B cell (primary cell): ENCODE data around the gene LRP6. TPM values are rescaled to one million over a fixed set of nuclear protein-coding genes. Genes with fewer than 3 reads are reported as not detected.

Source experiments
- ATAC-seq: fragments of 200-7000 bp; cut with Tn5 transposase; one replicate; pipeline ENCODE4 v1.10.0; 2021; ENCODE audit warnings: low read depth, mild to moderate bottlenecking, moderate number of reproducible peaks, moderate library complexity
- CTCF ChIA-PET: fragments of 350-600 bp; sonication (Branson Sonifier 250); formaldehyde crosslinking; loops from one replicate; lab custom pipeline; 2021; ENCODE audit warnings: antibody characterized with exemption, inconsistent platforms; lab: Charles Lee
- POLR2A ChIA-PET: fragments of 350-600 bp; sonication (Branson Sonifier 250); formaldehyde crosslinking; loops from one replicate; lab custom pipeline; 2021; ENCODE audit warnings: antibody characterized with exemption; lab: Charles Lee
- DNase-seq: peaks from one replicate; pipeline ENCODE4 v3.0.0; 2013
- H2AFZ ChIP-seq: 2 replicates; pipeline ENCODE4 v1.6.1; 2012; ENCODE audit warnings: mild to moderate bottlenecking, low read depth, low read length; ENCODE audit not compliant: insufficient read depth, poor library complexity, severe bottlenecking
- H3K27ac ChIP-seq, 2 donors: 1 replicate in 1 of 2; 2 replicates in 1 of 2; pipeline ENCODE4 v1.5.1; 2012 to 2013; ENCODE audit warnings: low read length in 2 of 2, mild to moderate bottlenecking in 2 of 2, moderate library complexity in 1 of 2
- H3K27me3 ChIP-seq, 4 experiments: fragments of 200-600 bp in 1 of 4; sonication (generic) in 1 of 4; replicated peaks in 1 of 4; 1 replicate in 2 of 4; 2 replicates in 2 of 4; pipeline versions ENCODE4 v1.6.1 to v1.7.0; 2013 to 2016; ENCODE audit warnings: low read length in 3 of 4, mild to moderate bottlenecking in 2 of 4, mixed read lengths in 1 of 4, moderate library complexity in 1 of 4; ENCODE audit not compliant: insufficient read depth in 4 of 4, control insufficient read depth in 3 of 4; ENCODE audit errors: control extremely low read depth in 1 of 4
- H3K36me3 ChIP-seq, 2 experiments: replicated peaks in 1 of 2; 1 replicate in 1 of 2; 2 replicates in 1 of 2; pipeline versions ENCODE4 v1.6.1 to v1.7.1; 2013; ENCODE audit warnings: low read length in 1 of 2; ENCODE audit not compliant: insufficient read depth in 2 of 2, control insufficient read depth in 1 of 2; ENCODE audit errors: control extremely low read depth in 1 of 2, extremely low read depth in 1 of 2
- H3K4me1 ChIP-seq, 2 donors: fragments of 200-600 bp in 1 of 2; sonication (generic) in 1 of 2; 1 replicate in 1 of 2; 2 replicates in 1 of 2; pipeline versions ENCODE4 v1.5.1 to v1.6.1; 2013 to 2017; ENCODE audit warnings: low read length in 2 of 2; ENCODE audit not compliant: control insufficient read depth in 2 of 2, insufficient read depth in 2 of 2
- H3K4me2 ChIP-seq: replicated peaks from 2 replicates; pipeline ENCODE3; 2012; ENCODE audit warnings: mild to moderate bottlenecking, low read depth, low read length; ENCODE audit not compliant: poor library complexity, severe bottlenecking
- H3K4me3 ChIP-seq, 5 experiments: fragments of 200-600 bp in 1 of 5; sonication (generic) in 1 of 5; 1 replicate in 3 of 5; 2 replicates in 2 of 5; pipeline versions ENCODE4 v1.5.1 to v1.7.0; 2011 to 2016; ENCODE audit warnings: low read length in 4 of 5, mild to moderate bottlenecking in 4 of 5, low read depth in 2 of 5, control low read depth in 1 of 5, moderate library complexity in 1 of 5; ENCODE audit not compliant: insufficient read depth in 1 of 5; ENCODE audit errors: control extremely low read depth in 1 of 5, extremely low read depth in 1 of 5
- H3K79me2 ChIP-seq: fragments of 200-600 bp; sonication (generic); one replicate; pipeline ENCODE4 v1.6.0; 2016; ENCODE audit warnings: low read length; ENCODE audit not compliant: control insufficient read depth, insufficient read depth
- H3K9ac ChIP-seq: fragments of 200-600 bp; sonication (generic); 2 replicates; pipeline ENCODE4 v1.6.1; 2017; ENCODE audit warnings: mild to moderate bottlenecking, low read length, moderate library complexity
- H3K9me3 ChIP-seq, 3 donors: one replicate each; pipeline versions ENCODE4 v1.6.1 to v1.7.1; 2013; ENCODE audit warnings: low read length in 2 of 3; ENCODE audit not compliant: control insufficient read depth in 2 of 3, insufficient read depth in 1 of 3; ENCODE audit errors: control extremely low read depth in 1 of 3
- H4K20me1 ChIP-seq: 2 replicates; pipeline ENCODE4 v1.6.0; 2012; ENCODE audit warnings: mild to moderate bottlenecking, low read length; ENCODE audit not compliant: insufficient read depth, control insufficient read depth, poor library complexity, severe bottlenecking
- H3K27ac Mint-ChIP-seq: one replicate; pipeline ENCODE4 v1.8.0; 2021; ENCODE audit warnings: mixed read lengths
- H3K27me3 Mint-ChIP-seq: one replicate; pipeline ENCODE4 v1.8.0; 2021; ENCODE audit warnings: mixed read lengths
- H3K4me1 Mint-ChIP-seq: one replicate; pipeline ENCODE4 v1.8.0; 2021; ENCODE audit warnings: mixed read lengths
- H3K4me3 Mint-ChIP-seq: one replicate; pipeline ENCODE4 v1.8.0; 2021; ENCODE audit warnings: mixed read lengths
- H3K9me3 Mint-ChIP-seq: one replicate; pipeline ENCODE4 v1.8.0; 2022; ENCODE audit warnings: mixed read lengths; ENCODE audit not compliant: insufficient read depth
- EZH2 ChIP-seq: IDR thresholded peaks from 2 replicates; pipeline ENCODE4 v1.6.1; 2012; ENCODE audit warnings: borderline replicate concordance, low read depth, mild to moderate bottlenecking, moderate library complexity, low read length; ENCODE audit not compliant: insufficient read depth, poor library complexity, severe bottlenecking
- WGBS: methylation state at CpG from one replicate; pipeline ENCODE4 v1.1.5; 2013; ENCODE audit warnings: missing lambda C conversion rate; ENCODE audit not compliant: insufficient coverage; 5-methylcytosine and 5-hydroxymethylcytosine counted together
- intact Hi-C: fragments of 100-400 bp; cut with micrococcal nuclease; formaldehyde crosslinking; loops from one replicate; pipeline ENCODE4 v1.10.0; 2022
- polyA plus RNA-seq: library from polyadenylated mRNA; depleted of rRNA; stranded (reverse); fragments of >200 nt; gene quantifications from 2 replicates; pipeline ENCODE4 v1.2.3, GENCODE V29; 2012
- total RNA-seq, 2 donors: library from RNA; stranded (reverse); fragments of 120-200 nt in 1 of 2; gene quantifications; 1 replicate in 1 of 2; 2 replicates in 1 of 2; pipeline versions ENCODE4 v1.2.3 to v1.2.4, GENCODE V29; 2013 to 2022
- TF ChIP-seq, protein P1 (sequence below): fragments of 200-600 bp; IDR thresholded peaks from one replicate; pipeline ENCODE4 v1.8.0; 2022; ENCODE audit warnings: antibody characterized with exemption, mild to moderate bottlenecking

Gene LRP6
- total and polyA plus RNA-seq, 2 donors (not counting 1 experiment from before 2014, with no cell fraction given) = 0.34 to 2.8 TPM

GRCh38 chr12:12286441-12286840 is 19.6 kb upstream of the LRP6 start:
- Mint-ChIP-seq H3K27me3 (peaks cover 21% of the 10 kb centered on the region), H3K27ac (no peak overlapping the region), H3K4me3 (no peak overlapping the region), H3K9me3 (no peaks in the 10 kb centered on the region), H3K4me1 (no peaks in the 10 kb centered on the region)
- no peak overlapping the region for H3K4me2 ChIP-seq
- ATAC-seq (no peak), DNase-seq (no peak)
- TF ChIP-seq, protein P1, sequence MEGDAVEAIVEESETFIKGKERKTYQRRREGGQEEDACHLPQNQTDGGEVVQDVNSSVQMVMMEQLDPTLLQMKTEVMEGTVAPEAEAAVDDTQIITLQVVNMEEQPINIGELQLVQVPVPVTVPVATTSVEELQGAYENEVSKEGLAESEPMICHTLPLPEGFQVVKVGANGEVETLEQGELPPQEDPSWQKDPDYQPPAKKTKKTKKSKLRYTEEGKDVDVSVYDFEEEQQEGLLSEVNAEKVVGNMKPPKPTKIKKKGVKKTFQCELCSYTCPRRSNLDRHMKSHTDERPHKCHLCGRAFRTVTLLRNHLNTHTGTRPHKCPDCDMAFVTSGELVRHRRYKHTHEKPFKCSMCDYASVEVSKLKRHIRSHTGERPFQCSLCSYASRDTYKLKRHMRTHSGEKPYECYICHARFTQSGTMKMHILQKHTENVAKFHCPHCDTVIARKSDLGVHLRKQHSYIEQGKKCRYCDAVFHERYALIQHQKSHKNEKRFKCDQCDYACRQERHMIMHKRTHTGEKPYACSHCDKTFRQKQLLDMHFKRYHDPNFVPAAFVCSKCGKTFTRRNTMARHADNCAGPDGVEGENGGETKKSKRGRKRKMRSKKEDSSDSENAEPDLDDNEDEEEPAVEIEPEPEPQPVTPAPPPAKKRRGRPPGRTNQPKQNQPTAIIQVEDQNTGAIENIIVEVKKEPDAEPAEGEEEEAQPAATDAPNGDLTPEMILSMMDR = no peak
- no peak for TF ChIP-seq EZH2
- H3K27ac ChIP-seq = no peak overlapping the region
- no peaks in the 10 kb centered on the region for H3K36me3 ChIP-seq
- no peak overlapping the region for H3K9ac ChIP-seq
- POLR2A ChIA-PET = no interaction called here
- 80% methylated on average over 1 of the region's 5 CpGs for WGBS
- no peaks in the 10 kb centered on the region for H4K20me1 ChIP-seq
- H3K4me1 ChIP-seq = no peaks in the 10 kb centered on the region
- CTCF ChIA-PET = no interaction called here
- no peaks in the 10 kb centered on the region for H3K9me3 ChIP-seq
- intact Hi-C loops = no loop called here
- no peaks in the 10 kb centered on the region for H3K79me2 ChIP-seq
- H3K4me3 ChIP-seq = no peak overlapping the region
- peaks cover 0 to 3% (median 1%) of the 10 kb centered on the region in 4 experiments for H3K27me3 ChIP-seq
- no peak overlapping the region for H2AFZ ChIP-seq

DNA sequence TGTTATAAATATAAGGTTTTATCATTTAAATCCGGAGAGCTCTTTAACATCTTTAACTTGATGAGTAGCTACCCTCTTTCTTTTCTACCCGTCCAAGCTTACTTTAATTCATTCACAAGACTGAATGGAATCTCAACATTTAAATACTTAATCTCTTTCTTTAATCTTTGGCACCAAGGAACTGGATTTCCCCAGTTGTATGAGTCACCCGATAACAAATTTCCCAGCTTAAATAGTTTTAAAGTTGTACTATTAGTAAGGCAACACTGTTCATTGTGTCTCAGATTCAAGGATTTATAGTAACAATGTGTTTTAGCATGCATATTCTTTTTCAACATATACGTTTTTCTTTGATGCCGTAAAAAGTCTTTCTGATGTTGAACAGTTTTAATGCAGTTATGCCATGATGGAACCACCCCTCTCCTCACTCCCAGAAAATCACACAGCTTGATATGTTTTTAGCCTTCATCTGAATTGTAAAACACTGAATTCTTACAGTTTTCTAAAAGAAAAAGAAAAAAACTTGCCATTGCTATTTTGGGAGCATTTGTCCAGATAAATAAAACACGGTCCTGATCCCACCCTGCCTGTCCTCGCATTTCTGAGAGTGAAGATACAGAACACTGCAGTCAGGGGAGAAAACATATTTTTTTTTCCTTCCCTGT is 16.0 kb upstream of the LRP6 start:
- Histone ChIP-seq H3K27me3 (peaks cover 0 to 3% (median 1%) of the 10 kb centered on the region in 4 experiments), H3K9ac (no peak overlapping the region), H3K27ac (no peak overlapping the region), H3K4me3 (no peak overlapping the region), H3K9me3 (no peaks in the 10 kb centered on the region), H3K79me2 (no peaks in the 10 kb centered on the region), H4K20me1 (no peaks in the 10 kb centered on the region), H3K4me2 (no peak overlapping the region), H2AFZ (no peak overlapping the region), H3K4me1 (no peaks in the 10 kb centered on the region), H3K36me3 (no peaks in the 10 kb centered on the region)
- Mint-ChIP-seq H3K9me3 (no peaks in the 10 kb centered on the region), H3K4me3 (no peak overlapping the region), H3K27ac (no peak overlapping the region), H3K4me1 (no peaks in the 10 kb centered on the region), H3K27me3 (peaks cover 20% of the 10 kb centered on the region)
- ATAC-seq = no peak
- POLR2A ChIA-PET = no interaction called here
- WGBS = no CpG with 5 or more reads among the region's 7 CpGs
- DNase-seq = no peak
- TF ChIP-seq EZH2 = no peak
- TF ChIP-seq, protein P1 = no peak
- intact Hi-C loops = no loop called here
- CTCF ChIA-PET = no interaction called here
